ENCODE measurements around the gene PPM1B. TPM values are rescaled to one million over a fixed set of nuclear protein-coding genes. Genes with fewer than 3 reads are reported as not detected.
"Not testable (repeated sequence)": the region's sequence is repeated elsewhere in the genome, so short reads cannot be mapped to it uniquely, and the experiment has no call there.

Gene PPM1B
- total RNA-seq, 4 donors from 2014 or later: 43.7 to 79.2 (median 57.3) TPM

DNA sequence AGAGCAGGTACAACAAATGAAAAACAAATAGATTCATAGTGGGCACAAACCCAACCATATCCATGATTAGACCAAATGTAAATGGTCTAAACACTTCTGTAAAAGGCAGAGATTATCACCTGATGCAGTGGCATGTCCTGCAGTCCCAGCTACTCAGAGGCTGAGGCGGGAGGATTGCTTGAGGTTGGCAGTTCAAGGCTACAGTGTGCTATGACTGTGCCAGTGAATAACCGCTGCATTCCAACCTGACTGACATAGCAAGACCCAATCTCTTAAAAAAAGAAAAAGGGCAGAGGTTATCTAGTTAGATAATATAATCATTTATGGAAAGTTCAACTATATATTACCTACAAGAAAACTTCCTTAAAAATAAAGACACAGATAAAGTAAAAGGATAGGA lies 85.3 kb downstream of the PPM1B start:
- Histone ChIP-seq H3K27ac (no peak overlapping the region), H3K4me3 (no peak overlapping the region), H3K36me3 (no peaks in the 10 kb centered on the region), H3K4me1 (no peaks in the 10 kb centered on the region), H3K27me3 (no peaks in the 10 kb centered on the region), H3K9me3 (no peaks in the 10 kb centered on the region)
- no peak for TF ChIP-seq POLR2A (IDR thresholded peaks at IDR 0.05)
- TF ChIP-seq CTCF (IDR thresholded peaks at IDR 0.05): no peak
- DNase-seq: peak in 1 of 3 donors; percentile 53

GRCh38 chr2:44255704-44256103 lies 87.0 kb downstream of the PPM1B start:
- H3K4me1 ChIP-seq, H3K27me3 ChIP-seq, H3K36me3 ChIP-seq, DNase-seq, H3K4me3 ChIP-seq, H3K9me3 ChIP-seq, H3K27ac ChIP-seq: not testable (repeated sequence)

- not testable (repeated sequence) for DNase-seq, H3K4me1 ChIP-seq, H3K27me3 ChIP-seq, H3K9me3 ChIP-seq, H3K27ac ChIP-seq, H3K4me3 ChIP-seq, H3K36me3 ChIP-seq
Observed at GRCh38 chr2:44257802-44258201, 89.1 kb downstream of the PPM1B start.

DNA sequence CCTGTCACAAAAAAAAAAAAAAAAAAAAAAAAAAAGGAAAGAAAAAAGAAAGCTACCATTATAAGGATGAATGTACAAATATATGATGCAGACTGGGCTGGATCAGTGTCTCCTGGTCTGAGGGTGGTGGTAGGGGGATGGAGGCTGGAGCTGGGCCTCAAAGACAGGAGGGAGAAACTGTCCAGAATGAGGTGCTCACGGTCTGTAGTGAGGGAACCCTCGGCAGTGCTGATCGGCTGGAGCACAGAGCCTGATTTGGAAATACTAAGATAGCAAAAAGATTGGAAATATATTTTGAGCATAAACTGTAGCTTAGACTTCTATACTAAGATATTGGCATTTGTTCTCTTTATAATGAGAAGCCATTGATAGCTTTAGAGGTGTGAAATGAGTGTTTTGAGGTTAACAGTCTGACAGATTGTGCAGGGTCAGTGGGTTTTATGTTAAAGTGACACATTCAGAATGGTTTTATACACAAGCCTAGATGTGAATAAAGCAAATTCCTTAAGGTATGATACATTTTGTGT lies 98.7 kb downstream of the PPM1B start:
- Histone ChIP-seq H3K27ac (no peak overlapping the region), H3K36me3 (no peaks in the 10 kb centered on the region), H3K4me3 (no peak overlapping the region), H3K9me3 (no peaks in the 10 kb centered on the region), H3K27me3 (no peaks in the 10 kb centered on the region), H3K4me1 (no peaks in the 10 kb centered on the region)
- no peak for DNase-seq
- no peak for TF ChIP-seq CTCF (IDR thresholded peaks at IDR 0.05)

DNA sequence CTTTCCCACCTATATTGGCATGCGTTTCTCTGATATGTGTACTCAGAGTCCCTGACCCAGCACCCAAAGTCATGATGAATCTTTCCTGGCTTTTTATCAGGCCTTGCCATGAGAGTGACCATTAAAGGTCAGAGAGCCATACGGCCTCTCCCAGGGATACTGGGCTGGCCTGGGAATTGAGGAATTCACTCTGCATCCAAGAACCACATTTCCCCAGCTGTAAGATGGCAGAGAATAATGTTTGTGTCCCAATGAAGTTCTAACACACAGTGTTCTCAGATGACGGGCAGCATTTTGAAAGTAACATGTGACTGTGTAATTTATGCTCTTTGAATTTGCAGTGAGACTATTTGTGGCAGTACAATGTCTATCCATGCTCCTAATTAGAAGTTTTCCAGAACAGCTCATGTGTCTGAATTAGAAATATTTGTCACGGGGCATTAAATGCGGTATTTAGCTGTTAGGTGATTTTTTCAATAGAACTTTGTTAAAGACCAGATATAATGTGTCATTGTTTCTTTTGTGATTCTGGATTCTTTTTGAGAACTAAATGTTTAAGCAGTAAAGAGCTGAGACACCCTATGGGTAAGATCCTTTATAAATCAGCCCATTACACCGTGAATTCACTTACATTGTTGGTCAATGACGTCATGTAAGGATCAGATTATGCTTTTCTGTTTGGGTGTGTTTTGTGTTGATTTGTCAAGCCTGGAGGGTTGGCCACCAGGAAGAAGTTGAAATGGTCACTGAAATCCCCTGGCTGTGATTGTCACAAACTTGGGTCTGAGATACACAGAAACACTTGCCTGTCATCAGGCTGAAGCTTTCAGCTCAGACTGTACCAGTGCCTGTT lies 99.3 kb downstream of the PPM1B start:
- TF ChIP-seq POLR2A (IDR thresholded peaks at IDR 0.05) (no peak), CTCF (IDR thresholded peaks at IDR 0.05) (no peak)
- H3K27ac ChIP-seq: peak overlapping the region in 1 of 4 donors; percentile 13
- DNase-seq: no peak

GRCh38 chr2:44269831-44270230 lies 101.2 kb downstream of the PPM1B start:
- peaks cover 0 to 2% (median 0%) of the 10 kb centered on the region in 4 donors for H3K4me1 ChIP-seq
- no peaks in the 10 kb centered on the region for H3K27me3 ChIP-seq
- no peak for TF ChIP-seq POLR2A (IDR thresholded peaks at IDR 0.05)
- TF ChIP-seq CTCF (IDR thresholded peaks at IDR 0.05): no peak
- H3K36me3 ChIP-seq: no peaks in the 10 kb centered on the region
- no peak overlapping the region for H3K27ac ChIP-seq
- no peaks in the 10 kb centered on the region for H3K9me3 ChIP-seq
- H3K4me3 ChIP-seq: no peak overlapping the region
- no peak for DNase-seq

More for the DNA sequence above, 99.3 kb downstream of the PPM1B start:
- Histone ChIP-seq H3K27me3 (no peaks in the 10 kb centered on the region), H3K36me3 (no peaks in the 10 kb centered on the region), H3K9me3 (no peaks in the 10 kb centered on the region), H3K4me3 (no peak overlapping the region), H3K4me1 (no peaks in the 10 kb centered on the region)
